Uterus (tissue), 4 donors: ENCODE results near the gene S1PR3. TPM values are rescaled to one million over a fixed set of nuclear protein-coding genes. Genes with fewer than 3 reads are reported as not detected.

Experiments used
- DNase-seq, 2 donors: peaks; one replicate each; pipeline ENCODE4 v3.0.0-alpha.2; 2019 to 2020
- H3K27ac ChIP-seq, 2 donors: fragments of 200-600 bp; sonication (generic); 1 replicate in 1 of 2; 2 replicates in 1 of 2; pipeline ENCODE4 v1.5.1; 2016 to 2018
- H3K27me3 ChIP-seq, 2 donors: fragments of 200-600 bp; sonication (generic); one replicate each; pipeline ENCODE4 v1.5.1; 2018 to 2019; ENCODE audit warnings: control low read depth in 1 of 2
- H3K36me3 ChIP-seq, 2 donors: fragments of 200-600 bp; sonication (generic); one replicate each; pipeline ENCODE4 v1.5.1; 2019; ENCODE audit warnings: control low read depth in 1 of 2
- H3K4me1 ChIP-seq, 2 donors: fragments of 200-600 bp; sonication (generic); one replicate each; pipeline ENCODE4 v1.5.1; 2018 to 2019; ENCODE audit warnings: control low read depth in 1 of 2
- H3K4me3 ChIP-seq, 2 donors: fragments of 200-600 bp; sonication (generic); 1 replicate in 1 of 2; 2 replicates in 1 of 2; pipeline ENCODE4 v1.5.1; 2018 to 2019; ENCODE audit warnings: mild to moderate bottlenecking in 1 of 2
- H3K9me3 ChIP-seq, 2 donors: fragments of 200-600 bp; sonication (generic); one replicate each; pipeline ENCODE4 v1.5.1; 2019; ENCODE audit warnings: control low read depth in 1 of 2
- CTCF ChIP-seq, 4 experiments: fragments of 200-600 bp in 2 of 4; fragments of 450-650 bp in 2 of 4; sonication (generic) in 2 of 4; IDR thresholded peaks; one replicate each; pipeline ENCODE4 v1.5.1; 2016 to 2019; ENCODE audit warnings: antibody characterized with exemption in 4 of 4, mild to moderate bottlenecking in 2 of 4, moderate library complexity in 1 of 4
- POLR2A ChIP-seq, 2 donors: fragments of 450-650 bp; IDR thresholded peaks; one replicate each; pipeline ENCODE4 v1.6.1; 2016; ENCODE audit warnings: antibody characterized with exemption in 2 of 2, mild to moderate bottlenecking in 1 of 2, moderate library complexity in 1 of 2
- intact Hi-C: fragments of 100-400 bp; cut with DNase I; formaldehyde crosslinking; loops from one replicate; pipeline ENCODE4 v1.15.1; 2023; ENCODE audit warnings: low total_unique reads
- total RNA-seq, 4 donors: library from RNA; depleted of rRNA in 3 of 4; stranded (reverse); fragments of >200 nt in 3 of 4; gene quantifications; one replicate each; pipeline versions ENCODE4 v1.1.0 to v1.2.4, GENCODE V29; 2014 to 2023
- donor health status: DM: yes; HTN: yes; CAD: no.

S1PR3 gene
- total RNA-seq, 4 donors from 2014 or later, result 6.4 to 57.3 (median 26.3) TPM

- Histone ChIP-seq H3K27ac (no peak overlapping the region), H3K27me3 (no peaks in the 10 kb centered on the region), H3K4me1 (no peaks in the 10 kb centered on the region), H3K36me3 (no peaks in the 10 kb centered on the region), H3K4me3 (no peak overlapping the region), H3K9me3 (no peaks in the 10 kb centered on the region)
- no peak for DNase-seq
- TF ChIP-seq POLR2A (IDR thresholded peaks at IDR 0.05), result no peak
- no peak for TF ChIP-seq CTCF (IDR thresholded peaks at IDR 0.05)
- intact Hi-C loops, result no loop called here
These were observed 21.2 kb downstream of the S1PR3 start for GRCh38 chr9:89012294-89013042.

- intact Hi-C loops, result no loop called here
- Histone ChIP-seq H3K9me3 (no peaks in the 10 kb centered on the region), H3K27ac (no peak overlapping the region), H3K4me1 (no peaks in the 10 kb centered on the region), H3K4me3 (no peak overlapping the region), H3K27me3 (no peaks in the 10 kb centered on the region), H3K36me3 (no peaks in the 10 kb centered on the region)
- TF ChIP-seq POLR2A (IDR thresholded peaks at IDR 0.05), result no peak
- no peak for TF ChIP-seq CTCF (IDR thresholded peaks at IDR 0.05)
- no peak for DNase-seq
These were observed 22.4 kb downstream of the S1PR3 start for GRCh38 chr9:89013660-89014059.

- H3K27ac ChIP-seq, result no peak overlapping the region
- TF ChIP-seq CTCF (IDR thresholded peaks at IDR 0.05) (no peak), POLR2A (IDR thresholded peaks at IDR 0.05) (no peak)
- intact Hi-C loops, result no loop called here
- H3K4me1 ChIP-seq, result no peaks in the 10 kb centered on the region
- DNase-seq, result no peak
- H3K36me3 ChIP-seq, result no peaks in the 10 kb centered on the region
- H3K27me3 ChIP-seq, result no peaks in the 10 kb centered on the region
- H3K9me3 ChIP-seq, result no peaks in the 10 kb centered on the region
- no peak overlapping the region for H3K4me3 ChIP-seq
These were observed 22.9 kb downstream of the S1PR3 start for GRCh38 chr9:89014153-89014552.

- H3K27ac ChIP-seq, result no peak overlapping the region
- H3K36me3 ChIP-seq, result no peaks in the 10 kb centered on the region
- no peaks in the 10 kb centered on the region for H3K9me3 ChIP-seq
- intact Hi-C loops, result no loop called here
- TF ChIP-seq POLR2A (IDR thresholded peaks at IDR 0.05) (no peak), CTCF (IDR thresholded peaks at IDR 0.05) (no peak)
- no peak for DNase-seq
- no peak overlapping the region for H3K4me3 ChIP-seq
- no peaks in the 10 kb centered on the region for H3K4me1 ChIP-seq
- H3K27me3 ChIP-seq, result no peaks in the 10 kb centered on the region
These were observed 24.1 kb downstream of the S1PR3 start for GRCh38 chr9:89015336-89015735.

GRCh38 chr9:89020754-89021153 is 29.5 kb downstream of the S1PR3 start:
- Histone ChIP-seq H3K36me3 (no peaks in the 10 kb centered on the region), H3K4me1 (peaks cover 6 to 15% of the 10 kb centered on the region in 2 donors), H3K27ac (peak overlapping the region; percentile 92 to 97), H3K9me3 (no peaks in the 10 kb centered on the region), H3K4me3 (no peak overlapping the region), H3K27me3 (no peaks in the 10 kb centered on the region)
- TF ChIP-seq POLR2A (IDR thresholded peaks at IDR 0.05), result no peak
- intact Hi-C loops, result no loop called here
- DNase-seq, result no peak
